Lung (tissue), 12 donors: Measurements from ENCODE around the gene SDK1. TPM values are rescaled to one million over a fixed set of nuclear protein-coding genes. Genes with fewer than 3 reads are reported as not detected.

Experiments
- ATAC-seq: fragments of 200-7000 bp; cut with Tn5 transposase; one replicate; pipeline ENCODE4 v1.9.1; 2020; ENCODE audit warnings: moderate number of reproducible peaks; ENCODE audit not compliant: insufficient read depth, low FRiP score
- DNase-seq, 3 donors: peaks; one replicate each; pipeline ENCODE4 v3.0.0-alpha.2; 2013 to 2017
- H3K27ac ChIP-seq, 2 donors: one replicate each; pipeline ENCODE4 v1.5.1; 2013; ENCODE audit warnings: mild to moderate bottlenecking in 2 of 2, moderate library complexity in 2 of 2, control low read depth in 1 of 2, inconsistent platforms in 1 of 2, low read depth in 1 of 2, low read length in 1 of 2
- H3K27me3 ChIP-seq, 3 donors: one replicate each; pipeline ENCODE4 v1.5.1; 2013; ENCODE audit warnings: low read length in 2 of 3; ENCODE audit not compliant: control insufficient read depth in 3 of 3, insufficient read depth in 3 of 3
- H3K36me3 ChIP-seq, 4 donors: one replicate each; pipeline ENCODE4 v1.5.1; 2013; ENCODE audit warnings: low read length in 4 of 4, mild to moderate bottlenecking in 1 of 4, moderate library complexity in 1 of 4; ENCODE audit not compliant: control insufficient read depth in 4 of 4, insufficient read depth in 4 of 4
- H3K4me1 ChIP-seq, 5 donors: one replicate each; pipeline ENCODE4 v1.5.1; 2013; ENCODE audit warnings: low read length in 5 of 5, mild to moderate bottlenecking in 2 of 5, moderate library complexity in 1 of 5; ENCODE audit not compliant: control insufficient read depth in 5 of 5, insufficient read depth in 5 of 5
- H3K4me3 ChIP-seq: one replicate; pipeline ENCODE4 v1.5.1; 2013; ENCODE audit warnings: mild to moderate bottlenecking, control low read depth, moderate library complexity
- H3K9ac ChIP-seq, 2 donors: one replicate each; pipeline ENCODE4 v1.5.1; 2013; ENCODE audit warnings: low read length in 2 of 2, control low read depth in 1 of 2; ENCODE audit not compliant: insufficient read depth in 1 of 2
- H3K9me3 ChIP-seq, 4 donors: one replicate each; pipeline ENCODE4 v1.5.1; 2013; ENCODE audit warnings: low read length in 3 of 4, mild to moderate bottlenecking in 1 of 4, moderate library complexity in 1 of 4; ENCODE audit not compliant: control insufficient read depth in 4 of 4, insufficient read depth in 3 of 4
- CTCF ChIP-seq: IDR thresholded peaks from 2 replicates; pipeline ENCODE4 v1.5.1; 2012; ENCODE audit warnings: mild to moderate bottlenecking; ENCODE audit errors: control extremely low read depth, extremely low read depth
- WGBS, 2 donors: extraction: QIAGEN DNeasy Blood & Tissue Kit; methylation state at CpG; one replicate each; pipeline ENCODE4 v1.1.7; 2013; 5-methylcytosine and 5-hydroxymethylcytosine counted together
- polyA plus RNA-seq, 2 donors: library from polyadenylated mRNA; stranded (reverse); fragments of 200-250 nt; gene quantifications; one replicate each; pipeline ENCODE4 v1.2.1, GENCODE V29; 2013
- total RNA-seq, 2 donors: library from RNA; depleted of rRNA in 1 of 2; stranded (reverse); fragments of >200 nt in 1 of 2; gene quantifications; one replicate each; pipeline ENCODE4 v1.2.1, GENCODE V29; 2014 to 2021
- donor health status: control.
- donor health status: control.
- donor health status: Bipolar disorder and iron deficiency.
- donor health status: healthy.
- donor health status: DM: yes; HTN: yes; CAD: no.

SDK1 gene
- total and polyA plus RNA-seq, 4 donors: 3.7 to 30.1 (median 12.7) TPM

DNA sequence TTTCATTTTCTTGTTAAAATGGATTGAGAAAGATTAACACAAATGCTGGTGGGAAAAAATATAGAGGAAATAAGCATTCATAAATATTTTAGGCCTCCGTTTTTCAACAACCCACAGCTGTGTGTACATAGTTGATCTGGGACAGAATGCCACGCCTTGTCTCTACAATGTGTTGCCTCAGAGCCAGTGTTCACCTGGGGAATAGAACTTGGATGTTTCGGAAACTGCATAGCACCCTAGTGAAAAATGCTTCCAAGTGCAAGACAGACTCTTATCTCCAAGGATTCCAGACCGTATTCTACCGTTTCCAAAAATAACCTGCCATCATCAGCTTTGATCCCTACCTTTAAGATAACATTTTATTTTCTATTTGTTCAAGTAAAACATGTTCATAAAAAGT lies 260.9 kb downstream of the SDK1 start:
- no peak for ATAC-seq
- H3K4me3 ChIP-seq: no peak overlapping the region
- H3K9ac ChIP-seq: no peak overlapping the region
- WGBS, 2 donors: 64 to 84% methylated on average over 5 of the region's 5 CpGs
- H3K27ac ChIP-seq: no peak overlapping the region
- H3K9me3 ChIP-seq: no peaks in the 10 kb centered on the region
- H3K36me3 ChIP-seq: no peaks in the 10 kb centered on the region
- TF ChIP-seq CTCF: no peak
- H3K27me3 ChIP-seq: no peaks in the 10 kb centered on the region
- DNase-seq: peak in 2 of 3 donors; percentile 19 to 42
- H3K4me1 ChIP-seq: peaks cover 0 to 23% (median 8%) of the 10 kb centered on the region in 5 donors

GRCh38 chr7:3564231-3564630 lies 263.2 kb downstream of the SDK1 start:
- Histone ChIP-seq H3K9ac (no peak overlapping the region), H3K36me3 (no peaks in the 10 kb centered on the region), H3K27ac (no peak overlapping the region), H3K9me3 (no peaks in the 10 kb centered on the region), H3K27me3 (no peaks in the 10 kb centered on the region), H3K4me3 (no peak overlapping the region), H3K4me1 (peaks cover 0 to 7% (median 3%) of the 10 kb centered on the region in 5 donors)
- ATAC-seq (no peak), DNase-seq (no peak)
- 72 to 92% methylated on average over 3 of the region's 3 CpGs for WGBS, 2 donors
- TF ChIP-seq CTCF: no peak

DNA sequence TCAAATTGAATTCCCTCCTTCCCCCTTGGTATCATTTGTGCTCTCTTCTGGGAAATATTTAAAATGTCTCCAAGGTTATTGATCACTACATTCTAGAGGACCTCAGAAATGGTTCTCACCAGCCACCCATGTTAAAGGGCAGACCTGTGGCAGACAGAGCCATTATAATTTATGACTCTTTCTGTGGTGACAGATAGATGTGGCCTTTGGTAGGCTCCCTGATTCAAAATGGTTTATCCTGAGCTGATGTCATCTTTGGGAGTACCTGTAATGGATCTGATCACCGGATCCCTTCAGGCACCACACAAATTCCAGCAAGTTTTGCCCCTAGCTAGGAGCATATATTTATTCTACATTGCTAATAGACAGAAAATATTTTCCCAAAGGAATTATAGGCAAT lies 267.5 kb downstream of the SDK1 start:
- H3K36me3 ChIP-seq: no peaks in the 10 kb centered on the region
- no peak overlapping the region for H3K4me3 ChIP-seq
- H3K4me1 ChIP-seq: no peaks in the 10 kb centered on the region
- no peaks in the 10 kb centered on the region for H3K27me3 ChIP-seq
- no peak overlapping the region for H3K9ac ChIP-seq
- DNase-seq (no peak), ATAC-seq (no peak)
- H3K27ac ChIP-seq: no peak overlapping the region
- 89 to 90% methylated on average over 1 of the region's 1 CpG for WGBS, 2 donors
- peaks cover 0 to 2% (median 0%) of the 10 kb centered on the region in 4 donors for H3K9me3 ChIP-seq
- TF ChIP-seq CTCF: no peak

DNA sequence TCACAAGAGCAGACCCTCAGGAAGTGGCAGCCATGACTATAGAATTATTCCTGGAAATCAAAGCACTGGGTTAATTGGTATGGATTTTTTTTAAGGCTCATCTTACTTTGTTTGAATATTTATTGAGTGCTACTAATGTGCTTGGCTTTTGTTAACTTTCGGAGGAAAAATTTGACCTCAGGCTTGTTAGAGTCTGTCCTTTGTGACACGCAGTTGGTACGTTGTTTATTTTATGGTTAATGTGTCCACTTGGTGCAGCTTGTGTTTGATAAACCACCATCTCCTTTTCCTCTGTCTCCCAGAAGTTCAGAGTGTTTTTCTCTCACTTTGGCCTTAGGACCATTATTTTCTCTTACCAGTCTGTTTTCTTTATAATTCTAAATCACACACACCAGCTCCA lies 268.6 kb downstream of the SDK1 start:
- DNase-seq (no peak), ATAC-seq (no peak)
- Histone ChIP-seq H3K27me3 (no peaks in the 10 kb centered on the region), H3K9me3 (peaks cover 0 to 2% (median 0%) of the 10 kb centered on the region in 4 donors), H3K9ac (no peak overlapping the region), H3K27ac (no peak overlapping the region), H3K4me1 (no peaks in the 10 kb centered on the region), H3K36me3 (no peaks in the 10 kb centered on the region), H3K4me3 (no peak overlapping the region)
- WGBS, 2 donors: 59 to 83% methylated on average over 3 of the region's 3 CpGs
- no peak for TF ChIP-seq CTCF
